Hematopoietic multipotent progenitor cell (in vitro differentiated cells): ENCODE measurements around the gene PPHLN1. TPM values are rescaled to one million over a fixed set of nuclear protein-coding genes. Genes with fewer than 3 reads are reported as not detected.
"Not testable (repeated sequence)": the region's sequence is repeated elsewhere in the genome, so short reads cannot be mapped to it uniquely, and the experiment has no call there.

Source experiments
- DNase-seq, 3 donors: peaks; one replicate each; pipeline ENCODE4 v3.0.0-alpha.2; 2011 to 2015; ENCODE audit warnings: low read depth in 2 of 3, low spot score in 2 of 3
- total RNA-seq: library from RNA; depleted of rRNA; stranded (reverse); fragments of >200 nt; gene quantifications from one replicate; pipeline ENCODE4 v1.2.3, GENCODE V29; 2012

Gene PPHLN1
- total RNA-seq, 1 donor: 30.7 TPM

DNA sequence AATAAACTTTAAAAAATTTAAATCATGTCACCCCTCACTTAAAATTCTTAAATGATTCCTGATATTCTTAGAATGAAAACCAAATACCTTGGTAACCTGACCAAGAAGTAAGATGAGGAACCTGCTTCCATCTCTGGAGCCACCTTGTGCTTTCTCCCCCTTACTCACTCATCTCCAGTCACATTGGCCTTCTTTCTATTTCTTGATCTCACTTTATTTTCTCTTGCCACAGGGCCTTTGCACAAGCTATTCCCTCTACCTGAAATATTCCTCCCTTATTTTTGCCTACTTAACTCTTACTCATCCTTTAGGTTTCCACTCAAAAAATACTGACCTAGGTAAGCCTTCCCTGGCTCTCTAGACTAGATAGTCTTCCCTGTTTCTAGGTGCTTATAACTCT, 5.2 kb upstream of the PPHLN1 start:
- DNase-seq: no peak

DNA sequence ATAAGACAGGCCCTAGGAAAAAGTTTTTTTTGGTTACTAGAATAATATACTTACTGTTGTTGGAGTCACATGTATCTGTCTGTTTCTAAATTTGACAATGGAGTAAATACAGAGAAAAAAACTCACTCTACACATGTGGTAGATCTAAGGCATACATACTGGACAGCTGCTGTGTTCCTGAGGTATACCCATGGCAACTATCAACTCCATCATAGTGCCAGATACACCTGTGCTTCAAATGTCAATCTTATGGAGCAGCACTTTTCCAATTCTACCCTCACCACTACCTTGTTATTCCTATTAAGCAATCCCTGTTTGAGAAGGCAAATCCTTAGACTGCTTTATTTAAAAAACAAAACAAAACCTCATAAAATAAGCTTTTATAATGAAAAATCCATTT, 3.4 kb upstream of the PPHLN1 start:
- DNase-seq: no peak

DNA sequence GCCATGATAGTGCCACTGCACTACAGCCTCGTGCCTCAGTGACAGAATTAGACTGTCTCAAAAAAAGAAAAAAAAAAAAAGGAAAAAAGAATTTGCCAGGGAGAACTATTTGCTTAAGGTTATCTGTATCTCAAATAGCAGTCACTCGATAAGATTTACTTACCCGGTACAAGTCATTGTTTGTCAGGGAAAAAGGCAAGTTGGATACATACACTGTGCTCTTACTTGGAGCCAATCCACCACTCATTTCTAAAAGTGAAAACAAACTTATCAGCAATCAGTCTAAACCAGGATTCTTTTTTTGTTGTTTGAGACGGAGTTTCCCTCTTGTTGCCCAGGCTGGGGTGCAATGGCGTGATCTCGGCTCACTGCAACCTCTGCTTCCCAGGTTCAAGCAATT, 2.1 kb upstream of the PPHLN1 start:
- no peak for DNase-seq

DNA sequence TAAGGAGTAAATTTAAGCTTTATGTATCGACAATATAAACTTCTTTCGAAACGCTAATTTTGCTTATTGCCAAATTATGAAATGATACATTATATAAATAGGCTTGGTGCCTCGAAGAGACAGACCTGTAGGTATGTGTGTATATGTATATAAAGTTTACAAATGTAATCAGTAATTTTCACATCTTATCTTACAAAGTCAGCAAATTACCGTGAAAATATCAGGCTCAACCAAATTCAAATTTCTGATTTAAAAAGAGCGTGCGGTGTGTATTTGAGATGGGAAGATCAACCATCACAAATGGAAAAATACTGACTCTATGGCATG, 678 bp upstream of the PPHLN1 start:
- no peak for DNase-seq

DNA sequence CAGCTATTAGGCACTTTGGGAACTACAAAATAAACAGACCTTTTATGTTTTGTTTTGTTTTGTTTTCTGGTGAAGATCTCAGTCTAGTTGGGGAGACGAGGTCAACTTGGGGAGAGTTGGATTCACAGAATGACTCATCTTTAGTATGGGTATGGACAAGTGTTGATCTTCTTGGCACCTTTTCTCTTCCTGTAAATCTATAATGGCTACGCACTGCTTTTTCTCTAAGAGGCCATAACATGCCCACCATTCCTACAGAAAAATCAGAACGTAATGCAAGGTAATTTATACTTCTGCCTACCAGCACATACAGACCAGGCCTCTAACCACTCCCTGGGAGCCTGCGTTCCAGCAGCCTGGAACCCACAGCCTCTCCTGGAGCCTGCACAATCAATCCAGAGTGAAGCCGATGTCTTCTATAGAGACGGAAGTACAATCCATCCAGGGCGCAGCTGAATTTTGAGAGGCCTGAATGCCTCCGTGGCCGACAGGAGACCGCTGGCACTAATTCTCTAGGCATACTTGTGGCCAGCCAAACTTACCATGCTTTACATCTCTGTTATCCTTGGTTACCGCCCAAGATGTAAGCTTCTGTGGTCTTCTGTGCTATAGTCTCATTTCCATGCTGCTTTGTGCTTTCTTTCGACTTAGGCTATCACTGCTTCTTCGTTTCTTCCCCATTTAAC, 717 bp downstream of the PPHLN1 start:
- DNase-seq: peak; percentile 4 to 21 (median 15)

DNA sequence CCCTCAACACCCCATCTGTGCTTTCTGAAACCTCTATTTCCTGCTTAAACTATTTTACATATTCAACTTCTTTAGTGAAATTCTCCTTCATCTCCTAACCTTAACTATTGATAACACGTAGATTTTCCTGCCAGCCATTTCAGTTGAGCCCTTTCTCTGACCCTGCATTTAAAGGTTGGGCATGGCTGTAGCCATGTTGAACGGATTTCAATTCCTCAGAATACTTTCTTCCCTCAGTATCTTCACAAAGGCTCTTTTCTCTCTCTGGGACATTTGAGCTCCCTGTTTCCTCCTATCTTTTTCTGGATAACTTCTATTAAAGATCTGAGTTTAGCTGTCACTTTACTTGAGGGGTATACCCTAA, 1.2 kb downstream of the PPHLN1 start:
- DNase-seq: no peak

DNA sequence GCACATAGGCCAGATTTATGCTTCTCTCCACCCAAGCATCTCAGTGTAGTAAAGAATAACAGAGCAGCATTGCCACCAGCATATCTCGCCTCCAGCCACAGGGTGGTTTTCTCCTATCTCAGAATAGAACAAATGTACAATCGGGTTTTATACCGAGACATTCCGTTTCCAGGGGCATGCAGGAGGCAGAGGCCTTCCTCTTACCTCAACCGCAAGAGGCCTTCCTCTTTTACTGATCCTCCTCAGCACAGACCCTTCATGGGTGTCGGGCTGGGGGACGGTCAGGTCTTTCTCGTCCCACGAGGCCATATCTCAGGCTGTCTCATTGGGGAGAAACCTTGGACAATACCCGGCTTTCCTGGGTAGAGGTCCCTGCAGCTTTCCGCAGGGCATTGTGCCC, 4.1 kb downstream of the PPHLN1 start:
- DNase-seq: peak in 2 of 3 donors; percentile 31 to 70

DNA sequence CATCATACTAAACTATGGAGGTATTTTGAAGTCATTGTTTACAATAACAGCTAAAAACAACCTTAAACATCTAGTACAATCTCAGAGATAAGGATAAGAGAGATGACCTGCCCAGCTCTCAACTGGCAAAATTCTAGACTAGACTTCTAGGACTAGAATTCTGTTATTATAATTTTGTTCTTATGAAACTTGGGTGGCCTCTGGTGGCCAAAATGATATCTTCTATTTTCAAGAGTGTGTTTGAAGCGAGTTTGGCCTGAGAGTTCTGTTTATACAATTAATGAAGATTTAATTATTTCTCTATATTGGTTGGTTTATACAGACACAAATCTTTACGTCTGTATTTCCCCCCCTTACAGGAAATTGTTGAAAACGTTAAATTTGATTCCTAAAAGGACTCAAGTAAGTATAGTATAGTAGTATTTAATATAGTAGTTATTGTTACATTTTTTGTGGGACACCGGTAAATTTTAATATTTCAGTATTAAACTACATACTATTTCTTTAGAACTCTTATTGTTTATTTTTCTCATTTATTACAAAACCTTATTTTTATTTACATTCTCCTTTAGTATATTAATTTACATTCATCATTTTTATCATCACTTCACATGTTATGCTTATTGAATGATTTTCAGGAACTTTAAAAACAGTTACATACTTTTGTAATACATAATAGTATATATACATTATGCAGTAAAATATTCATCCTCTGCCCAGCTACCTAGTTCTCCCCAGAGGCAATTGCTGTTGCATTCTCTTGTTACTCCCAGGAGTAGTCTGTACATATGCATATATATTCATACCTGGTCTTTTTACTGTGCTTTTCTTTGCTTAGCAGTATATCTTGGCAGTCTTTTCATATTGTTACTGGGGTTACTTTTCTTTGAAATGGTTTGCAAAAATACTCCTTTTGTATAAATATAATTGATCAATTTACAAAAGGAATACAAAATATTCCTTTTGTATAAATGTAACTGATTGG, 6.6 kb downstream of the PPHLN1 start:
- peak; percentile 19 to 76 (median 39) for DNase-seq

DNA sequence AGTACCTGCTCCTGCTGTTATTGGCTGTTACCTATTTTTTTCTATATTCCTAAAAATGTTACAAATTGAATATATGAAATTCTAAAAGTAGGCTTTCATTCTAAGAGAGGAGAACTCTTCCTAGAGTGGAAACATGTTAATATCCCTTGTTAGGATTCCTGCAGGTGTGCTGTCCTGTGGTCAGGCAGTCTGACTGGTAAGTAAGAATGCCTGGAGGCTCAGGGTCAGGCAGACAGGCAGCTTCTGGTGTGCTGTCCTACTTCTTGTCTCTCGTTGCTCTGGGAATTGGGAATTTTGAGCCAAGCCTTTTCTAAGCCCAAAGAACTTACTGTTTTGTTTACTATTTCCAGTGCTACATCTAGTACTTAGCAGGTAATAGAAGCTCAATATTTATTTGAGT, 10.3 kb downstream of the PPHLN1 start:
- no peak for DNase-seq

DNA sequence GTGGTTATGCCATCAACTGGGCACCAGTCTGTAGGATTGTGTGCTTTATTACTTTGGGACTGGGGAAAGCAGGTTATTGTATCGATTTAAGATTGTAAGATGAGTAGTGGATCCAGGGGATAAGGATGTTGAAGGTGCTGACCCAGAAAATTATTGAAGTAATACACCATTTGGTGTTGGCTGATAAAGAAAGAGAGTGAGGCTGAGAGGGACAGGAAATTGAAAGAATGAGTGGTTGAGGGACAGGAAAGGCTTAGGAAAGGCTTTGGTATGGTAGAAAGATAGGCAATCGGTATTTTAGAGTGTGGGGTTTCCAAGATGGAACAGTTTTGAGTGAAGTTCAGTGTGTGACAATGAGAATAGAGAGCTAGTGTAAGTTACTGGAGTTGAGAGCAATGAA, 12.3 kb downstream of the PPHLN1 start:
- DNase-seq: no peak

DNA sequence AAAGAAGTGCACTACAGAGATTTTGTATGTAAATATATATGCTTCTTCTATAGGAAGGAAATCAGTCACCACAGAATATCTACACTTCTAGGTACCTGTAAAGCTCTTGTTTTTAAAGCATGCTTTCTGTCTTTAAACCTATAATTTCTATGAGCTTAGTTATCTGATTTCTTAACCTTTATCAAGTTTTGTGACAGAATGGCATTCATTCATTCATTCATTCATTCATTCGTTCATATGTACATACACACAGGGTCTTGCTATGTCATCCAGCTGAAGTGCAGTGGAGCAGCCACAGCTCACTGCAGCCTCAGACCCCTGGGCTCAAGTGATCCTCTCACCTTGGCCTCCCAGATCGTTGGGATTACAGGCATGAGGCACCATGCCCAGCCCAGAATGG, 16.1 kb downstream of the PPHLN1 start:
- no peak for DNase-seq

DNA sequence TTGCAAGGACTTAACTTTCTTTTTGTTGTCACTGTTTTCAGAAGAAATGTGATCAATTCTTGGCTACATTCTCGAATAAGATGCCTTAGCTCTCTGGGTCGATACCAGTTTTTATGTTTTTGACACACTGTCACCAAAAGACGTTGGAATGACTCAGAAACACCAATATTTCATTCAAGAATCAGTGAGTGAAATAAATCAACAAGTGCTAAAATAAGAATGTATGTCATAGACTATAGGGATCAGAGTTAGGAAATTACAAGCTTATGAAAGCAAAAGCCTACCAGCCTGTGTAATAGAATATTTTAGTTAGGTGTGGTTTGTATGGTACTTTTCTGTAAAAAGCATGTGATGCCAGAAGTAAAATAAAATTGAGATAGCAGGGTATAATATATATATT, 17.8 kb downstream of the PPHLN1 start:
- DNase-seq: no peak

DNA sequence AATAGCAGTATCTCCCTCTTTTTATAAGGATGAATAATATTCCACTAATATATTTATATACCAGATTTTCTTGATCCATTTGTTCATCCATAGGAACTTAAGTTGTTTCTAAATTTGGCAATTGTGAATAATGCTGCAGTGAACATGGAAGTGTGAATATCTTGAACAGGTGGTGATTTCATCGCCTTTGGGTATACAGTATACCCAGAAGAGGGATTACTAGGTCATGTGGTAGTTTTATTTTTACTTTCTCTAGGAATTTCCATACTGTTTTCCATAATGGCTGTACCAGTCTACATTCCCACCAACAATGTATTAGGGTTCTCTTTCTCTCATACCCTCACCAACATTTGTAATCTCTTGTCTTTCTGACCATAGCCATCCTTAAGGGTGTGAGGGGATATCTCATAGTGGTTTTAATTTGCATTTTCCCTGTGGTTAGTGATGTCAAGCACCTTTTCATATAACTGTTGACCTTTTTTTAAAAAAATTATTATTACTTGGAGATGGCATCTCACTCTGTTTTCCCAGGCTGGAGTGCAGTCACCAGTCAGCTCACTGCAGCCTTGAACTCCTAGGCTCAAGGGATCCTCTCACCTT, 20.5 kb downstream of the PPHLN1 start:
- DNase-seq: no peak

DNA sequence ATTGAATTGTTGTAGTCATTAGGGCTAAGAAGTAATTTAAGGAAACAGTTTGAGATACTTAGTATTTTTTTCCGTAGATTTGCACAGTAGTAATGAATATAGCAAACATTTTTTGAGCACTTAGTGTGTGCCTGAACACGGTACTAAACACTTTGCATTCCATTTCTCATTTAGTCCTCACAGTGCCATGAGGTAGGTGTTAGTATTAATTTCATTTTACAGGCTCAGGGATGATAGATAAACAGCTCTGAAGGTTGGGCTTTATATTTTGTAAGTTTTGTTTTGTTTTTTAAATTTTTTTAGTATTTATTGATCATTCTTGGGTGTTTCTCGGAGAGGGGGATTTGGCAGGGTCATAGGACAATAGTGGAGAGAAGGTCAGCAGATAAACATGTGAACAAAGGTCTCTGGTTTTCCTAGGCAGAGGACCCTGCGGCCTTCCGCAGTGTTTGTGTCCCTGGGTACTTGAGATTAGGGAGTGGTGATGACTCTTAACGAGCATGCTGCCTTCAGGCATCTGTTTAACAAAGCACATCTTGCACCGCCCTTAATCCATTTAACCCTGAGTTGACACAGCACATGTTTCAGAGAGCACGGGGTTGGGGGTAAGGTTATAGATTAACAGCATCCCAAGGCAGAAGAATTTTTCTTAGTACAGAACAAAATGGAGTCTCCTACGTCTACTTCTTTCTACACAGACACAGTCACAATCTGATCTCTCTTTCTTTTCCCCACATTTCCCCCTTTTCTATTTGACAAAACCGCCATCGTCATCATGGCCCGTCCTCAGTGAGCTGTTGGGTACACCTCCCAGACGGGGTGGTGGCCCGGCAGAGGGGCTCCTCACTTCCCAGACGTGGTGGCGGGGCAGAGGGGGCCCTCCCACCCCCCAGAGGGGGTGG, 23.4 kb downstream of the PPHLN1 start:
- DNase-seq: not testable (repeated sequence)

DNA sequence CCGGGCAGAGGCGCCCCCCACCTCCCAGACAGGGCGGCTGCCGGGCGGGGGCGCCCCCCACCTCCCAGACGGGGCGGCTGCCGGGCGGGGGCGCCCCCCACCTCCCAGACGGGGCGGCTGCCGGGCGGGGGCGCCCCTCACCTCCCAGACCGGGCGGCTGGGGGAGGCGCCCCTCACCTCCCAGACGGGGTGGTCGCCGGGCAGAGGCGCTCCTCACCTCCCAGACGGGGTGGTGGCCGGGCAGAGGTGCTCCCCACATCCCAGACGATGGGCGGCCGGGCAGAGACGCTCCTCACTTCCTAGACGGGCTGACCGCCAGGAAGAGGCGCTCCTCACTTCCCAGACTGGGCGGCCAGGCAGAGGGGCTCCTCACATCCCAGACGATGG, 24.0 kb downstream of the PPHLN1 start:
- not testable (repeated sequence) for DNase-seq

DNA sequence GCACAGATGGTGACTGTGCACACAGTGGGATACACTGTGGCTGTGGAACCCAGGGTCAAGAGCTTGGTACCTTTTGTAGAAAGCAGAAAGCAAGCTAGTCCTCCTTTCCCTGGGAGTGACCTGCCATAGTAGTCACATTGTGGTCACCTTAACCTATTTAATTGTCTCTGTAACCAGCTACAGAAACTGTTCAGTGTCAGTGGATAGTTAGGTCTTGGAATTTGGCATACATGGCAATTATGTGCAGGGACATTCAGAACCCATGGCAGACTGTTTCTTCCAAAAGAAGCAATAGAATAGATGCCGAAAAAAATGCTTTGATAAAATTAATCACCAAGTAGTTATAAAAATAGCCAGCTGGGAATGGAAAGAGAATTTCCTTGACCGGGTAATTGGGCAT, 30.4 kb downstream of the PPHLN1 start:
- DNase-seq: no peak

DNA sequence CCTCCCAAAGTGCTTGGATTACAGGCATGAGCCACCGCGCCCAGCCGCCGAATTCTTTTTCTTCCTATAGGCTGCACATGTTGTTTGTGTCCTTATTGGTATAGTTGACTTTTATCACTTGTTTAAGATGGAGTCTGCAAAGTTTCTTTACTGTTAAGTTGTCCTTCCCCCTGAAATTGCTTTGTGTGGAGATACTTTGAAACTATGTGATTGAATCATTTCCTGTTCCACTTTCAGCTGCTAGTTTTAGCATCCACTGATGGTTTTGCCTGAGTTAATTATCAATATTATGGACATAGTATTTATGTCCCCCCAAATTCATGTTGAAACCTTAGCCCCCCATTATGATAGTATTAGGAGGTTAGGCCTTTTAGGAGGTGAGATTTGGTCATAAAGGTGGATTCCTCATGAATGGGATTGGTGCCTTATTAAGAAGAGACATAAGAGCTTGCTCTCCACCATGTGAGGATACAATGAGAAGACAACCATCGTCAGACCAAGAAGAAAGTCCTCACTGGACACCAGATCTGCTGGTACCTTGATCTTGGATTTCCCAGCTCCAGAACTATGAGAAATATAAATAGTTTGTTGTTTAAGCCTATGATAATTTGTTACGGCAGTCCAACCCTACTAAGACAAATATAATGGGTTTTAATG, 34.9 kb downstream of the PPHLN1 start:
- no peak for DNase-seq

DNA sequence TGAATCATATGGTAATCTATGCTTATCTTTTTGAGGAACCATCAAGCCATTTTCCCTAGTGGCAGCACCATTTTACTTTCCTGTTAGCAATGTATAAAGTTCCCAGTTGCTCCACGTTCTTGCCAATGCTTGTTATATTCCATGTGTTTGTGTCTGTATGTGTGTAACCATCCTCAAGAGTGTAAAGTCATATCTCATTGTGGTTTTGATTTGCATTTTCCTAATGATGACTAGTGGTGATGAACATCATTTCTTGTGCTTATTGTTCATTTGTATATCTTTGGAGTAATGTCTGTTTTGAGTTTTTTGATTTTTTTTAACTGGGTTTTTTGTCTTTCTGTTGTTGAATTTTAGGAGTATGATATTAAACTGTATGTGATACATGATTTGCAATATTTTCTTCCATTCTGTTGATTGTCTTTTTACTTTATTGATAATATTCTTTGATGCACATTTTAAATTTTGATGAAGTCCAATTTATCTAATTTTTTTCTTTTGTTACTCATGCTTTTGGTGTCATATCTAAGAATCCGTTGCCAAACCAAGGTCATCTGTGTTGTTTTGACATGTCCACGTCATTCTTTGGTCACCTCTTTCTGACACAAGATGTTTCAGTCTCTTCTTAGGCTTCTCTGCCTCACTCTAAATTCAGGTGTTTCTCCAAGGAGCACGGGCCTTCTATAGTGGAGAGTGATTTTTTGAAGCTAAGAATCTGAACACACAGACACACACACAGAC, 36.1 kb downstream of the PPHLN1 start:
- DNase-seq: no peak

DNA sequence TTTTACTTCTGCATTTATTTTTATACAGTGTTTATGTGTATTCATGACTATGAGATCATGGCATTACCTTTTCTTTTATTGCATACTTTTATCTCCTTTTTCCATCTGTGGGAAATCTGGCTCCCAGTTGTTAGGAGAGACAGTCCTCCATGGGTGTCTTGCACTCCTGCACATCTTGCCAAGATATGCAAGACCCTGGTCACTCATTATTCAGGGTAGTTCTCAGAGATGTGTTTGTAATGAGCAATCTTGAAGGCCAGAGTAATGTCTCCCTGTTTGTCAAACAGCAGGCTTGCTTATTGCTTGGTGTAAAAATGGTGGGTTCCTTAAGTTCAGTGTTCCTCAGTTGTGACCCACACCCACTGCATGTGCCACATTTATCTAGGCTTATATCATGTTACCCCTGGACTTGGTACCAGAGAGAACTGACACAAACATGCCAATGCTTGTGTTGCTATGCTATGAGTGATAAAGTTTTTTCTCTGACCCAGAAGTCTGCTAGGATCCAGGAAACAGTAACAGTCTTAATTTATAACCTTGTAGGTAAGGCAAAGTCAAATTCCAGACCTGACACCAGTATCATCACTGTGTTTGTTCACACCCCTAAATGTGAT, 36.8 kb downstream of the PPHLN1 start:
- no peak for DNase-seq
